Uterus (tissue), 4 donors: ENCODE data around the gene MRGPRD. TPM values are rescaled to one million over a fixed set of nuclear protein-coding genes. Genes with fewer than 3 reads are reported as not detected.

Source experiments
- DNase-seq, 2 donors: peaks; one replicate each; pipeline ENCODE4 v3.0.0-alpha.2; 2019 to 2020
- H3K27ac ChIP-seq, 2 donors: fragments of 200-600 bp; sonication (generic); 1 replicate in 1 of 2; 2 replicates in 1 of 2; pipeline ENCODE4 v1.5.1; 2016 to 2018
- H3K27me3 ChIP-seq, 2 donors: fragments of 200-600 bp; sonication (generic); one replicate each; pipeline ENCODE4 v1.5.1; 2018 to 2019; ENCODE audit warnings: control low read depth in 1 of 2
- H3K36me3 ChIP-seq, 2 donors: fragments of 200-600 bp; sonication (generic); one replicate each; pipeline ENCODE4 v1.5.1; 2019; ENCODE audit warnings: control low read depth in 1 of 2
- H3K4me1 ChIP-seq, 2 donors: fragments of 200-600 bp; sonication (generic); one replicate each; pipeline ENCODE4 v1.5.1; 2018 to 2019; ENCODE audit warnings: control low read depth in 1 of 2
- H3K4me3 ChIP-seq, 2 donors: fragments of 200-600 bp; sonication (generic); 1 replicate in 1 of 2; 2 replicates in 1 of 2; pipeline ENCODE4 v1.5.1; 2018 to 2019; ENCODE audit warnings: mild to moderate bottlenecking in 1 of 2
- H3K9me3 ChIP-seq, 2 donors: fragments of 200-600 bp; sonication (generic); one replicate each; pipeline ENCODE4 v1.5.1; 2019; ENCODE audit warnings: control low read depth in 1 of 2
- POLR2A ChIP-seq, 2 donors: fragments of 450-650 bp; IDR thresholded peaks; one replicate each; pipeline ENCODE4 v1.6.1; 2016; ENCODE audit warnings: antibody characterized with exemption in 2 of 2, mild to moderate bottlenecking in 1 of 2, moderate library complexity in 1 of 2
- intact Hi-C: fragments of 100-400 bp; cut with DNase I; formaldehyde crosslinking; loops from one replicate; pipeline ENCODE4 v1.15.1; 2023; ENCODE audit warnings: low total_unique reads
- total RNA-seq, 4 donors: library from RNA; depleted of rRNA in 3 of 4; stranded (reverse); fragments of >200 nt in 3 of 4; gene quantifications; one replicate each; pipeline versions ENCODE4 v1.1.0 to v1.2.4, GENCODE V29; 2014 to 2023
- TF ChIP-seq, protein P1 (sequence below), 4 experiments: fragments of 200-600 bp in 2 of 4; fragments of 450-650 bp in 2 of 4; sonication (generic) in 2 of 4; IDR thresholded peaks; one replicate each; pipeline ENCODE4 v1.5.1; 2016 to 2019; ENCODE audit warnings: antibody characterized with exemption in 4 of 4, mild to moderate bottlenecking in 2 of 4, moderate library complexity in 1 of 4
- donor health status: DM: yes; HTN: yes; CAD: no.

Gene MRGPRD
- total RNA-seq, 4 donors from 2014 or later: 0.41 TPM; not detected in 3

DNA sequence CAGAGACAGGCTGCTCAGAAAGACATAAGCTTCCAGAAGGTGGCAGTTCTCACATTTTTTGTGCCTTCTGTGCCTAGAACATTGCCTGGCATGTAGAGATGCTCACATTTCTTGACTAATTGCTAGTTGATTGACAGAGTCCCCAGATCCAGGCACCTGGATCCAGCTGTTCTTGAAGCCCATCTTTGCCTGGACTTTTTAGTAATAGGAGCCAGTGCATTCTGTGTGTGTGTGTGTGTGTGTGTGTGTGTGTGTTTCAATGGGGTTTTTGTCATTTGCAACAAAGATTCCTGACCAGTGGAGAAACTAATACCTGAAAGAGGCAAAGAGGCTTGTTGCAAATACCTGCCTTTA, 17.2 kb upstream of the MRGPRD start:
- no peaks in the 10 kb centered on the region for H3K9me3 ChIP-seq
- peaks cover 11 to 20% of the 10 kb centered on the region in 2 donors for H3K4me1 ChIP-seq
- no peaks in the 10 kb centered on the region for H3K27me3 ChIP-seq
- H3K4me3 ChIP-seq: no peak overlapping the region
- TF ChIP-seq, protein P1, sequence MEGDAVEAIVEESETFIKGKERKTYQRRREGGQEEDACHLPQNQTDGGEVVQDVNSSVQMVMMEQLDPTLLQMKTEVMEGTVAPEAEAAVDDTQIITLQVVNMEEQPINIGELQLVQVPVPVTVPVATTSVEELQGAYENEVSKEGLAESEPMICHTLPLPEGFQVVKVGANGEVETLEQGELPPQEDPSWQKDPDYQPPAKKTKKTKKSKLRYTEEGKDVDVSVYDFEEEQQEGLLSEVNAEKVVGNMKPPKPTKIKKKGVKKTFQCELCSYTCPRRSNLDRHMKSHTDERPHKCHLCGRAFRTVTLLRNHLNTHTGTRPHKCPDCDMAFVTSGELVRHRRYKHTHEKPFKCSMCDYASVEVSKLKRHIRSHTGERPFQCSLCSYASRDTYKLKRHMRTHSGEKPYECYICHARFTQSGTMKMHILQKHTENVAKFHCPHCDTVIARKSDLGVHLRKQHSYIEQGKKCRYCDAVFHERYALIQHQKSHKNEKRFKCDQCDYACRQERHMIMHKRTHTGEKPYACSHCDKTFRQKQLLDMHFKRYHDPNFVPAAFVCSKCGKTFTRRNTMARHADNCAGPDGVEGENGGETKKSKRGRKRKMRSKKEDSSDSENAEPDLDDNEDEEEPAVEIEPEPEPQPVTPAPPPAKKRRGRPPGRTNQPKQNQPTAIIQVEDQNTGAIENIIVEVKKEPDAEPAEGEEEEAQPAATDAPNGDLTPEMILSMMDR (IDR thresholded peaks at IDR 0.05): no peak
- no peak for TF ChIP-seq POLR2A (IDR thresholded peaks at IDR 0.05)
- DNase-seq: no peak
- H3K27ac ChIP-seq: peak overlapping the region; percentile 84 to 99
- no peaks in the 10 kb centered on the region for H3K36me3 ChIP-seq
- intact Hi-C loops: no loop called here

DNA sequence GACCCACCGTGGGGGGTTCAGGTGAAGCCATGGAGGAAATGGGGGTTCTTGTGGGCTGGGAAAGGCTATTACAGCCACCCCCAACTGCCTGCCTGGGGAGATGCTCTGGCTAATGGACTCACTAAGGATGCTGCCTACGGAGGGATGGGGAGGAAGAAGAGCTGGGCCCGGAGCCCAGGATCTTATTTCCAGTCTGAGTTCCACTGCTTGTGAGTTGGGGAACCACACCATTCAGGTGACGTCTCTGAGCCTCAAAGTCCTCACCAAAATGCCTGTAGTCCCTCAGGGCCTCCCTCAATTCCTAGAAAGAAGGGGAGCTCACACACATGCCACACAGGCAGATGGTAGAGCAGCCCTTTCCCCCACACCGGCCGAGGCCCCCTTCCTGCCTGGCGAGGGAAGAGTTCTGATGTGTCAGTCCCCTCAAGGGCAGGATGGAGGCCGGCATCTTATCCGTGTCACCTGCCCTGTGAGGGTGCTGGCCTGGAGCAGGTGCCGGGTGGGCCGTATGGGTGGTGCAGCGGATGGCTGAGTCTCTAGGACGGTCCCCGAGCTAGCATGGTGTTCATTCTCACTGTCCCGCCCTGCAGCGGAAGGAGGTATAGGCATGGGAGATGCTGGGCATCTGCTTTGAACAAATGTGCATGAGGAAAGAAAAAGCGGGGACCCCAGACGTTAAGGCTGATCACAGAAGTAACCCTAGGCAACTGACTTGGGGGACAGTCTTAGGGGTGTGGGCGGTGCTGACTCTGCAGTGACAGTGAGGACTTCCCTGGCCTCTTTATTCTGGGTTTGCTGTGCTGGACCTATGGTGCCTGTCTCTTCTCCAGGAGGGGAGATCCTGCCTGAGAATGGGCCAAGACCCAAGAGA, 16.6 kb upstream of the MRGPRD start:
- peaks cover 6 to 20% of the 10 kb centered on the region in 2 donors for H3K4me1 ChIP-seq
- no peak for DNase-seq
- no peaks in the 10 kb centered on the region for H3K9me3 ChIP-seq
- H3K36me3 ChIP-seq: no peaks in the 10 kb centered on the region
- H3K27me3 ChIP-seq: no peaks in the 10 kb centered on the region
- TF ChIP-seq POLR2A (IDR thresholded peaks at IDR 0.05): no peak
- TF ChIP-seq, protein P1 (IDR thresholded peaks at IDR 0.05): no peak
- intact Hi-C loops: no loop called here
- peak overlapping the region; percentile 84 to 99 for H3K27ac ChIP-seq
- no peak overlapping the region for H3K4me3 ChIP-seq

DNA sequence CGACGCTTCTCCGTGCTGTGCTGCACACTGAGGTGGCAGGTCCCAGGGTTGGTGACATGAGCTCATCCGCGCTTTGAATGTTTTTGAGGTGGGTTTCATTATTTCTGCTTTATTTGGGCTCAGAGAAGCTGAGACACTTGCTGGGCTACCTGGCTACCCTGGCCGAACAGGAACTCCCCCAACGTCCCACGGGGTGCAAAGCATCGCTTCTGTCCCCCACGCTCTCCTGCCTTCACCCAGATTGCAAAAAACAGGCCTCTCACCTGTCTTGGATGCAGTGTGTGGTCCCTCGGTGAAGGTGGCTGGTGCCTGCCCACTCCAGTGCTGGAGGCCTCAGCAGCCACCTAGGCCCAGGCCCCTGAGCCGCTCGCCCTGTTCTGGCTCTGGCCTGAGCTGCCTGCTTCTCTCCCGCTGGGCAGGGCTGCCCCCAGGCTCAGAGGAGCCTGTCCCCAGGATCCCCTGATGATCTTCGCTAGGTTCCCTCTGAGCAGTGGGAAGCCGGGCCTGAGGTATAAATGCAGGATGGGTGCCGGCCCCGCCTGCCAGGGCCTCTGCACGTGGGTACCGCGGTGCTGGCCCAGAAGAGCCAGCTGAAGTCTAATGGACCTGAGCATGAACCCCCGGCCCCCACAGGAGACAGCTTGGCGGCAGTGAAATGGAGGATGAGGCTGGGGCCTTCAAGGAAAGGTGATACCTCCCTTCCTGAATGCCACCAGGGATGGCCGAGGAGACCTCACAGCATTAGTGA, 15.8 kb upstream of the MRGPRD start:
- no peak for DNase-seq
- Histone ChIP-seq H3K36me3 (no peaks in the 10 kb centered on the region), H3K4me3 (no peak overlapping the region), H3K4me1 (peaks cover 6 to 17% of the 10 kb centered on the region in 2 donors), H3K27ac (peak overlapping the region; percentile 84 to 99), H3K27me3 (no peaks in the 10 kb centered on the region), H3K9me3 (no peaks in the 10 kb centered on the region)
- TF ChIP-seq, protein P1 (IDR thresholded peaks at IDR 0.05): no peak
- no peak for TF ChIP-seq POLR2A (IDR thresholded peaks at IDR 0.05)
- intact Hi-C loops: no loop called here

DNA sequence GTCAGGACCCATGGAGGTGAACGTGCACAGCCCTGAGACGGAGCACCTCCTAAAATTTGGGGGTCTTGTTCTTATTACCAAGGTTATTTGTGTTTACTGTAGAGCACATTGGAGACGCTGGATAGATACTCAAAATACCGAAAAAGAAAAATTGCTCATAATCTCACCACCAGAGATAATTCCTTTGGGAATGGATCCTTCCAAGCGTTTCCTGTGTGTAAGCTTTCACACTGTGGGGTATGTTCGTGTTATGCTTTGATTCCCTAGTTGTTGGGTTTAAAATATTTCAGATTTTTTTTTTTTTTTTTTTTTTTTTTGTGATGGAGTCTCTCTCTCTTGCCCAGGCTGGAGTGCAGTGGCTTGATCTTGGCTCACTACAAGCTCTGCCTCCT, 14.1 kb upstream of the MRGPRD start:
- Histone ChIP-seq H3K27me3 (no peaks in the 10 kb centered on the region), H3K9me3 (no peaks in the 10 kb centered on the region), H3K4me3 (no peak overlapping the region), H3K27ac (no peak overlapping the region), H3K4me1 (peaks cover 6 to 13% of the 10 kb centered on the region in 2 donors), H3K36me3 (no peaks in the 10 kb centered on the region)
- TF ChIP-seq POLR2A (IDR thresholded peaks at IDR 0.05): no peak
- TF ChIP-seq, protein P1 (IDR thresholded peaks at IDR 0.05): no peak
- DNase-seq: no peak
- intact Hi-C loops: no loop called here
